Measurements from ENCODE around the gene FUT1. TPM values are rescaled to one million over a fixed set of nuclear protein-coding genes. Genes with fewer than 3 reads are reported as not detected.

FUT1 gene
- total and polyA plus RNA-seq, 10 of the 15 experiments (the other 5 are each of a cell fraction or from before 2014, with no cell fraction given): 0.01 TPM; not detected in 9

DNA sequence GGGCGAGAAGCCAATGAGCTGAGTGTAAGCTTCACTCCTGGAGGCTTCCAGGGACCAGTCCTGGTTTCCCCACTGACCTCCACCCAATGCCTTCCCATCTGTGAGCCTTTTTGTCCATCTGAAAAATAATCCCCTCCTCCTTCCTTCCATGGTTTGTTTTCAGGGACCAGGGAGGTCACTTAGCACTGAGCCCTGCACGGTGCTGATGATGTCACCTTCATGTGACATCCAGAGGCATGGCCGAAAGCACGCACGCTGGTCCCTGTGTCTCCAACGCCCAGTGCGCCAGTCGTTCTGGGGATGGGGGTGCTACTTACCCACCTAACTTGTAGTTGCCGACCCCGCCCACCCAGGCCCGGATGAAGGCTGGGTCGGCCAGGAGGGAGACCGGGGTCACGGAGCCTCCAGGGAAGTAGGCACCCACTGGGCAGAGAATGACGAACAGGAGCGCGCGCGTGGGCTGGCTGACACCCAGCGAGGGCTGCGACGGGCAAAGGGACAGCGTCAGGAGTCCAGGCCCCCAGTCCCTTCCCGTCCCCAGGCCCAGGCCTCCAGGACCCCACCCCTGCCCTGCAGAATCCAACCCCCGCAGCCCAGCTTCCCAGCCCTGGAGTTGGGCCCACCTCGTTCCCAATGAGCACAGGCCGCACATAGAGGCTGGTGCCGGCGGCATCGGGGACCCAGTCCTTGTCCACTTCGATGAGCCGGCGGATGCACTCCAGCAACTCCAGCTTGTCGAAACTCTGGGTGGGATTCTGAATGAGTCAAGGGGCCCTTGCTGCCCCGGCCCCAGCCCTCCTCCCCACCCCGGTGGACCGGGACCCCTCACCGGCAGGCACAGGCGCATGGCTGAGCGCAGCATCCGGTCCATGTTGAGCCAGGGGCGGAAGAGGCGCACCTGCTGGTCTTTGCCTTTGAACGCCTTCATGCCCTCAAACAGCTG lies 47.2 kb upstream of the FUT1 start (continued):
- TF ChIP-seq, protein P1, sequence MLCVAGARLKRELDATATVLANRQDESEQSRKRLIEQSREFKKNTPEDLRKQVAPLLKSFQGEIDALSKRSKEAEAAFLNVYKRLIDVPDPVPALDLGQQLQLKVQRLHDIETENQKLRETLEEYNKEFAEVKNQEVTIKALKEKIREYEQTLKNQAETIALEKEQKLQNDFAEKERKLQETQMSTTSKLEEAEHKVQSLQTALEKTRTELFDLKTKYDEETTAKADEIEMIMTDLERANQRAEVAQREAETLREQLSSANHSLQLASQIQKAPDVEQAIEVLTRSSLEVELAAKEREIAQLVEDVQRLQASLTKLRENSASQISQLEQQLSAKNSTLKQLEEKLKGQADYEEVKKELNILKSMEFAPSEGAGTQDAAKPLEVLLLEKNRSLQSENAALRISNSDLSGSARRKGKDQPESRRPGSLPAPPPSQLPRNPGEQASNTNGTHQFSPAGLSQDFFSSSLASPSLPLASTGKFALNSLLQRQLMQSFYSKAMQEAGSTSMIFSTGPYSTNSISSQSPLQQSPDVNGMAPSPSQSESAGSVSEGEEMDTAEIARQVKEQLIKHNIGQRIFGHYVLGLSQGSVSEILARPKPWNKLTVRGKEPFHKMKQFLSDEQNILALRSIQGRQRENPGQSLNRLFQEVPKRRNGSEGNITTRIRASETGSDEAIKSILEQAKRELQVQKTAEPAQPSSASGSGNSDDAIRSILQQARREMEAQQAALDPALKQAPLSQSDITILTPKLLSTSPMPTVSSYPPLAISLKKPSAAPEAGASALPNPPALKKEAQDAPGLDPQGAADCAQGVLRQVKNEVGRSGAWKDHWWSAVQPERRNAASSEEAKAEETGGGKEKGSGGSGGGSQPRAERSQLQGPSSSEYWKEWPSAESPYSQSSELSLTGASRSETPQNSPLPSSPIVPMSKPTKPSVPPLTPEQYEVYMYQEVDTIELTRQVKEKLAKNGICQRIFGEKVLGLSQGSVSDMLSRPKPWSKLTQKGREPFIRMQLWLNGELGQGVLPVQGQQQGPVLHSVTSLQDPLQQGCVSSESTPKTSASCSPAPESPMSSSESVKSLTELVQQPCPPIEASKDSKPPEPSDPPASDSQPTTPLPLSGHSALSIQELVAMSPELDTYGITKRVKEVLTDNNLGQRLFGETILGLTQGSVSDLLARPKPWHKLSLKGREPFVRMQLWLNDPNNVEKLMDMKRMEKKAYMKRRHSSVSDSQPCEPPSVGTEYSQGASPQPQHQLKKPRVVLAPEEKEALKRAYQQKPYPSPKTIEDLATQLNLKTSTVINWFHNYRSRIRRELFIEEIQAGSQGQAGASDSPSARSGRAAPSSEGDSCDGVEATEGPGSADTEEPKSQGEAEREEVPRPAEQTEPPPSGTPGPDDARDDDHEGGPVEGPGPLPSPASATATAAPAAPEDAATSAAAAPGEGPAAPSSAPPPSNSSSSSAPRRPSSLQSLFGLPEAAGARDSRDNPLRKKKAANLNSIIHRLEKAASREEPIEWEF (IDR thresholded peaks at IDR 0.05; ENCODE audit: insufficient replicate concordance, low read depth, low read length): no peak
- TF ChIP-seq CREB1 (IDR thresholded peaks at IDR 0.05; ENCODE audit: low read depth): no peak
- TF ChIP-seq PAX8 (IDR thresholded peaks at IDR 0.05): no peak
- no peak for TF ChIP-seq SPI1 (IDR thresholded peaks at IDR 0.05; ENCODE audit: borderline replicate concordance, insufficient read depth, low read depth, low read length)
- TF ChIP-seq KDM1A (IDR thresholded peaks at IDR 0.05; ENCODE audit: borderline replicate concordance): no peak
- no peak for TF ChIP-seq SUPT20H (IDR thresholded peaks at IDR 0.05; ENCODE audit: borderline replicate concordance, control insufficient read depth, low read depth, low read length)

Measured in GM12878 (cell line).